ENCODE data around the gene CNTNAP2.

DNA sequence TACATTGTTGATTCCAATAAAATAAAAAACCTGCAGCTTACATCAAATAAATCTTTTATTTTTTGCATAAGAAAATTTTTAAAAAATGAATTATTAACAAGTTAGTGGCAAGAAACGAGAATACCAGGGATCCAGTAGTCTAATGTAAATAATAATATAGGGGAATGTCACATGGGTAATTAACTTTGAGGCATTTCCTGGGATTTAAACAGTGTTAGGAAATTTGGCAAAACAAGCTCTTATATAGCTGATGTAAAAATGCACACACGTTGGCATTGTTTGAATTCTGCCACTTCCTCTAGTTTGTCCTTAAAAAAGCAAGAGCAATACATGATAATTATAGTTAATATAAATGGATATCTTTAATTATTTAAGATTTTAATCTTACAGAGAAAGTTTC is 768.6 kb downstream of the CNTNAP2 start:
- TF ChIP-seq, protein P1, sequence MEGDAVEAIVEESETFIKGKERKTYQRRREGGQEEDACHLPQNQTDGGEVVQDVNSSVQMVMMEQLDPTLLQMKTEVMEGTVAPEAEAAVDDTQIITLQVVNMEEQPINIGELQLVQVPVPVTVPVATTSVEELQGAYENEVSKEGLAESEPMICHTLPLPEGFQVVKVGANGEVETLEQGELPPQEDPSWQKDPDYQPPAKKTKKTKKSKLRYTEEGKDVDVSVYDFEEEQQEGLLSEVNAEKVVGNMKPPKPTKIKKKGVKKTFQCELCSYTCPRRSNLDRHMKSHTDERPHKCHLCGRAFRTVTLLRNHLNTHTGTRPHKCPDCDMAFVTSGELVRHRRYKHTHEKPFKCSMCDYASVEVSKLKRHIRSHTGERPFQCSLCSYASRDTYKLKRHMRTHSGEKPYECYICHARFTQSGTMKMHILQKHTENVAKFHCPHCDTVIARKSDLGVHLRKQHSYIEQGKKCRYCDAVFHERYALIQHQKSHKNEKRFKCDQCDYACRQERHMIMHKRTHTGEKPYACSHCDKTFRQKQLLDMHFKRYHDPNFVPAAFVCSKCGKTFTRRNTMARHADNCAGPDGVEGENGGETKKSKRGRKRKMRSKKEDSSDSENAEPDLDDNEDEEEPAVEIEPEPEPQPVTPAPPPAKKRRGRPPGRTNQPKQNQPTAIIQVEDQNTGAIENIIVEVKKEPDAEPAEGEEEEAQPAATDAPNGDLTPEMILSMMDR (tag by site-specific recombination; IDR thresholded peaks at IDR 0.05) = no peak
- TF ChIP-seq ZNF121 (tag by site-specific recombination; IDR thresholded peaks at IDR 0.05) (no peak), ZNF157 (tag by site-specific recombination; IDR thresholded peaks at IDR 0.05) (no peak), ZNF529 (tag by site-specific recombination; IDR thresholded peaks at IDR 0.05; ENCODE audit: insufficient replicate concordance) (no peak), REPIN1 (tag by site-specific recombination; IDR thresholded peaks at IDR 0.05; ENCODE audit: low read depth) (no peak), IKZF3 (tag by site-specific recombination; IDR thresholded peaks at IDR 0.05) (no peak), ZNF777 (tag by site-specific recombination; IDR thresholded peaks at IDR 0.05; ENCODE audit: borderline replicate concordance) (no peak), KLF7 (tag by site-specific recombination; IDR thresholded peaks at IDR 0.05; ENCODE audit: borderline replicate concordance) (no peak)
- TF ChIP-seq, protein P2, sequence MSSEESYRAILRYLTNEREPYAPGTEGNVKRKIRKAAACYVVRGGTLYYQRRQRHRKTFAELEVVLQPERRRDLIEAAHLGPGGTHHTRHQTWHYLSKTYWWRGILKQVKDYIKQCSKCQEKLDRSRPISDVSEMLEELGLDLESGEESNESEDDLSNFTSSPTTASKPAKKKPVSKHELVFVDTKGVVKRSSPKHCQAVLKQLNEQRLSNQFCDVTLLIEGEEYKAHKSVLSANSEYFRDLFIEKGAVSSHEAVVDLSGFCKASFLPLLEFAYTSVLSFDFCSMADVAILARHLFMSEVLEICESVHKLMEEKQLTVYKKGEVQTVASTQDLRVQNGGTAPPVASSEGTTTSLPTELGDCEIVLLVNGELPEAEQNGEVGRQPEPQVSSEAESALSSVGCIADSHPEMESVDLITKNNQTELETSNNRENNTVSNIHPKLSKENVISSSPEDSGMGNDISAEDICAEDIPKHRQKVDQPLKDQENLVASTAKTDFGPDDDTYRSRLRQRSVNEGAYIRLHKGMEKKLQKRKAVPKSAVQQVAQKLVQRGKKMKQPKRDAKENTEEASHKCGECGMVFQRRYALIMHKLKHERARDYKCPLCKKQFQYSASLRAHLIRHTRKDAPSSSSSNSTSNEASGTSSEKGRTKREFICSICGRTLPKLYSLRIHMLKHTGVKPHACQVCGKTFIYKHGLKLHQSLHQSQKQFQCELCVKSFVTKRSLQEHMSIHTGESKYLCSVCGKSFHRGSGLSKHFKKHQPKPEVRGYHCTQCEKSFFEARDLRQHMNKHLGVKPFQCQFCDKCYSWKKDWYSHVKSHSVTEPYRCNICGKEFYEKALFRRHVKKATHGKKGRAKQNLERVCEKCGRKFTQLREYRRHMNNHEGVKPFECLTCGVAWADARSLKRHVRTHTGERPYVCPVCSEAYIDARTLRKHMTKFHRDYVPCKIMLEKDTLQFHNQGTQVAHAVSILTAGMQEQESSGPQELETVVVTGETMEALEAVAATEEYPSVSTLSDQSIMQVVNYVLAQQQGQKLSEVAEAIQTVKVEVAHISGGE (tag by site-specific recombination; conservative IDR thresholded peaks at IDR 0.05; ENCODE audit: low read depth) = no peak
